Panc1 (cell line): Measurements from ENCODE around the gene HNRNPAB.

Experiments
- CTCF ChIP-seq: fragments of 450-650 bp; IDR thresholded peaks from 2 replicates; pipeline ENCODE4 v1.5.1; 2017; ENCODE audit warnings: mild to moderate bottlenecking
- TF ChIP-seq, protein P1 (sequence below), 2 experiments: IDR thresholded peaks; 2 replicates each; pipeline ENCODE4 v1.6.1; 2011 to 2012; ENCODE audit warnings: low read depth in 2 of 2, control low read depth in 1 of 2, low read length in 1 of 2, mild to moderate bottlenecking in 1 of 2, moderate library complexity in 1 of 2; ENCODE audit not compliant: insufficient read depth in 1 of 2

DNA sequence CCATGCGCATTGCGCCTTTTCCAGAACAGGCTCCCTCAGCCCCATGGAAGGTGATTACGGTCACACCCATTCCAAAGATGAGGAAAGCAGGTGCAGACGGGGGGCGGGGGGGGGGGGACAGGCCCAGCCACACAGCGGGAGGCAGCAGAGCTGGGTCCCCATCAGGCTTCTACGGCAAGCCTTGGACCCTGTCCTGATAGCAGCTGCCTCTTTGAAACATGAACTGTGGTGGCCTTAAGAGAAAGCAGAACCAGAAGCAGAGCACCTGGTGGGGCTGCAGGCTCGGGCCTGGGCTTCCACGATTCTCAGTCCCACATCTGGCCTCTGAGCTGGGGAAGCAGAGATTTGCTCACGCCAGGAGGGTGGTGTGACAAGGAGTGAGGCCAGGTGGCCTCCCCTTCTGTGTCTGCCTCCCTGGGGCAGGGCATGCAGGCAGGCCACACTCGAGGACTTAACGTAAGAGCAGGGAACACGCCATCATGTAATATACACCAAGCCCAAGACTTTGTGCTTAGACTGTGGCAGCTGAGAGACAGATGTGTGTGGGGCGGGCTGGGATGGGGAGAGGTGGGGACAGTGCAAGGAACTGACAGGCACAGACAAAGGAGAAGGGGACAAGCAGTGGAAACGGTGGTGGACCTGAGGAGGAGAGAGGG lies 42.4 kb downstream of the HNRNPAB start:
- TF ChIP-seq CTCF, result no peak
- TF ChIP-seq, protein P1, sequence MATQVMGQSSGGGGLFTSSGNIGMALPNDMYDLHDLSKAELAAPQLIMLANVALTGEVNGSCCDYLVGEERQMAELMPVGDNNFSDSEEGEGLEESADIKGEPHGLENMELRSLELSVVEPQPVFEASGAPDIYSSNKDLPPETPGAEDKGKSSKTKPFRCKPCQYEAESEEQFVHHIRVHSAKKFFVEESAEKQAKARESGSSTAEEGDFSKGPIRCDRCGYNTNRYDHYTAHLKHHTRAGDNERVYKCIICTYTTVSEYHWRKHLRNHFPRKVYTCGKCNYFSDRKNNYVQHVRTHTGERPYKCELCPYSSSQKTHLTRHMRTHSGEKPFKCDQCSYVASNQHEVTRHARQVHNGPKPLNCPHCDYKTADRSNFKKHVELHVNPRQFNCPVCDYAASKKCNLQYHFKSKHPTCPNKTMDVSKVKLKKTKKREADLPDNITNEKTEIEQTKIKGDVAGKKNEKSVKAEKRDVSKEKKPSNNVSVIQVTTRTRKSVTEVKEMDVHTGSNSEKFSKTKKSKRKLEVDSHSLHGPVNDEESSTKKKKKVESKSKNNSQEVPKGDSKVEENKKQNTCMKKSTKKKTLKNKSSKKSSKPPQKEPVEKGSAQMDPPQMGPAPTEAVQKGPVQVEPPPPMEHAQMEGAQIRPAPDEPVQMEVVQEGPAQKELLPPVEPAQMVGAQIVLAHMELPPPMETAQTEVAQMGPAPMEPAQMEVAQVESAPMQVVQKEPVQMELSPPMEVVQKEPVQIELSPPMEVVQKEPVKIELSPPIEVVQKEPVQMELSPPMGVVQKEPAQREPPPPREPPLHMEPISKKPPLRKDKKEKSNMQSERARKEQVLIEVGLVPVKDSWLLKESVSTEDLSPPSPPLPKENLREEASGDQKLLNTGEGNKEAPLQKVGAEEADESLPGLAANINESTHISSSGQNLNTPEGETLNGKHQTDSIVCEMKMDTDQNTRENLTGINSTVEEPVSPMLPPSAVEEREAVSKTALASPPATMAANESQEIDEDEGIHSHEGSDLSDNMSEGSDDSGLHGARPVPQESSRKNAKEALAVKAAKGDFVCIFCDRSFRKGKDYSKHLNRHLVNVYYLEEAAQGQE (IDR thresholded peaks at IDR 0.05; ENCODE audit: insufficient read depth in 1 of 2, low read depth in 2 of 2, low read length in 1 of 2), result no peak
